Measurements from ENCODE around the gene UMAD1. TPM values are rescaled to one million over a fixed set of nuclear protein-coding genes. Genes with fewer than 3 reads are reported as not detected.
A peak's percentile ranks its signal among the peaks of the same experiment; 100 is the strongest.

The UMAD1 gene
- total and polyA plus RNA-seq, 2 experiments from 2014 or later: 8.4 to 12.4 TPM

DNA sequence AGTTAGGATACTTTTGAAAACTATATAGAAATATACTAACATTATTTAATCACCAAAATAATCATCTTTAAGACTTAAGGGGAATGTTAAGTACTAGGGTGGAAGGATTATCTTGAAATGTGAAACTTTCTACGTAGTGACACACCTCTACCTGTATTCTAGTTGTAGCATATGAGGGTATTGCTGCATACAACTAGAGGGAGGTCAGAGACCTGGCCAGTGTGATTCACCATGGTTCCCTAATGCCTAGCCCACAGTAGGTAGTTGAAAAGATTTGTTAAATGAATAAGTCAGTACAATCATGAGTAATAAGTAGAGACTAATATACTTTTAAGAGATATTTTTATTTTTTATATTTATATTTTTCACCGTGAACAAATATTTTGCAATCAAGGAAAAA is 162.0 kb downstream of the UMAD1 start:
- Histone ChIP-seq H3K9me2 (ENCODE audit: insufficient read depth) (peaks cover 3% of the 10 kb centered on the region; the same call in 1 of the 2 replicates), H3K4me1 (ENCODE audit: insufficient read depth) (0 out of 2 replicates have a peak, but pooled peaks cover 3% of the 10 kb centered on the region), H3K27me3 (ENCODE audit: insufficient read depth) (no peaks in the 10 kb centered on the region), H3F3A (replicated peaks; ENCODE audit: low read depth) (no peaks in the 10 kb centered on the region), H3K4me3 (no peak overlapping the region), H3K4me2 (no peak overlapping the region), H4K20me1 (replicated peaks; ENCODE audit: insufficient read depth) (no peaks in the 10 kb centered on the region), H2AFZ (no peak overlapping the region), H3K27ac (ENCODE audit: low read depth) (no peak overlapping the region), H3K36me3 (ENCODE audit: insufficient read depth) (no peaks in the 10 kb centered on the region), H3K79me2 (replicated peaks; ENCODE audit: insufficient read depth) (no peaks in the 10 kb centered on the region)
- Mint-ChIP-seq H3K9me3 (no peaks in the 10 kb centered on the region), H3K4me1 (peaks cover 13% of the 10 kb centered on the region; the same call in 2 of the 3 replicates), H3K27me3 (ENCODE audit: insufficient read depth, low read depth, poor library complexity) (no peaks in the 10 kb centered on the region), H3K4me3 (no peak overlapping the region), H3K36me3 (ENCODE audit: low read depth) (peaks cover under 1% of the 10 kb centered on the region; the same call in 1 of the 3 replicates), H3K27ac (no peak overlapping the region)
- ATAC-seq (peak; percentile 40; the same call in 1 of the 3 replicates), DNase-seq (ENCODE audit: low spot score) (no peak)
- no peak for TF ChIP-seq NANOG (IDR thresholded peaks at IDR 0.05; ENCODE audit: borderline replicate concordance)
- TF ChIP-seq, protein P1, sequence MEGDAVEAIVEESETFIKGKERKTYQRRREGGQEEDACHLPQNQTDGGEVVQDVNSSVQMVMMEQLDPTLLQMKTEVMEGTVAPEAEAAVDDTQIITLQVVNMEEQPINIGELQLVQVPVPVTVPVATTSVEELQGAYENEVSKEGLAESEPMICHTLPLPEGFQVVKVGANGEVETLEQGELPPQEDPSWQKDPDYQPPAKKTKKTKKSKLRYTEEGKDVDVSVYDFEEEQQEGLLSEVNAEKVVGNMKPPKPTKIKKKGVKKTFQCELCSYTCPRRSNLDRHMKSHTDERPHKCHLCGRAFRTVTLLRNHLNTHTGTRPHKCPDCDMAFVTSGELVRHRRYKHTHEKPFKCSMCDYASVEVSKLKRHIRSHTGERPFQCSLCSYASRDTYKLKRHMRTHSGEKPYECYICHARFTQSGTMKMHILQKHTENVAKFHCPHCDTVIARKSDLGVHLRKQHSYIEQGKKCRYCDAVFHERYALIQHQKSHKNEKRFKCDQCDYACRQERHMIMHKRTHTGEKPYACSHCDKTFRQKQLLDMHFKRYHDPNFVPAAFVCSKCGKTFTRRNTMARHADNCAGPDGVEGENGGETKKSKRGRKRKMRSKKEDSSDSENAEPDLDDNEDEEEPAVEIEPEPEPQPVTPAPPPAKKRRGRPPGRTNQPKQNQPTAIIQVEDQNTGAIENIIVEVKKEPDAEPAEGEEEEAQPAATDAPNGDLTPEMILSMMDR (conservative IDR thresholded peaks at IDR 0.05; ENCODE audit: low read depth in 2 of 2): no peak
- no peak for TF ChIP-seq ZNF114 (CRISPR knock-in tag; IDR thresholded peaks at IDR 0.05)
- TF ChIP-seq EZH2 (IDR thresholded peaks at IDR 0.05; ENCODE audit: low read depth, unreplicated experiment): no peak
- TF ChIP-seq, protein P2, sequence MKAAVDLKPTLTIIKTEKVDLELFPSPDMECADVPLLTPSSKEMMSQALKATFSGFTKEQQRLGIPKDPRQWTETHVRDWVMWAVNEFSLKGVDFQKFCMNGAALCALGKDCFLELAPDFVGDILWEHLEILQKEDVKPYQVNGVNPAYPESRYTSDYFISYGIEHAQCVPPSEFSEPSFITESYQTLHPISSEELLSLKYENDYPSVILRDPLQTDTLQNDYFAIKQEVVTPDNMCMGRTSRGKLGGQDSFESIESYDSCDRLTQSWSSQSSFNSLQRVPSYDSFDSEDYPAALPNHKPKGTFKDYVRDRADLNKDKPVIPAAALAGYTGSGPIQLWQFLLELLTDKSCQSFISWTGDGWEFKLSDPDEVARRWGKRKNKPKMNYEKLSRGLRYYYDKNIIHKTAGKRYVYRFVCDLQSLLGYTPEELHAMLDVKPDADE (IDR thresholded peaks at IDR 0.05): no peak
- TF ChIP-seq POLR2AphosphoS5 (IDR thresholded peaks at IDR 0.05; ENCODE audit: low read depth): no peak
- no peak for TF ChIP-seq ZNF331 (CRISPR knock-in tag; IDR thresholded peaks at IDR 0.05; ENCODE audit: low read depth)
- TF ChIP-seq EZH2phosphoT487 (IDR thresholded peaks at IDR 0.05; ENCODE audit: unreplicated experiment): no peak
- no peak for TF ChIP-seq STAT1 (IDR thresholded peaks at IDR 0.05; ENCODE audit: unreplicated experiment)
- TF ChIP-seq, protein P3, sequence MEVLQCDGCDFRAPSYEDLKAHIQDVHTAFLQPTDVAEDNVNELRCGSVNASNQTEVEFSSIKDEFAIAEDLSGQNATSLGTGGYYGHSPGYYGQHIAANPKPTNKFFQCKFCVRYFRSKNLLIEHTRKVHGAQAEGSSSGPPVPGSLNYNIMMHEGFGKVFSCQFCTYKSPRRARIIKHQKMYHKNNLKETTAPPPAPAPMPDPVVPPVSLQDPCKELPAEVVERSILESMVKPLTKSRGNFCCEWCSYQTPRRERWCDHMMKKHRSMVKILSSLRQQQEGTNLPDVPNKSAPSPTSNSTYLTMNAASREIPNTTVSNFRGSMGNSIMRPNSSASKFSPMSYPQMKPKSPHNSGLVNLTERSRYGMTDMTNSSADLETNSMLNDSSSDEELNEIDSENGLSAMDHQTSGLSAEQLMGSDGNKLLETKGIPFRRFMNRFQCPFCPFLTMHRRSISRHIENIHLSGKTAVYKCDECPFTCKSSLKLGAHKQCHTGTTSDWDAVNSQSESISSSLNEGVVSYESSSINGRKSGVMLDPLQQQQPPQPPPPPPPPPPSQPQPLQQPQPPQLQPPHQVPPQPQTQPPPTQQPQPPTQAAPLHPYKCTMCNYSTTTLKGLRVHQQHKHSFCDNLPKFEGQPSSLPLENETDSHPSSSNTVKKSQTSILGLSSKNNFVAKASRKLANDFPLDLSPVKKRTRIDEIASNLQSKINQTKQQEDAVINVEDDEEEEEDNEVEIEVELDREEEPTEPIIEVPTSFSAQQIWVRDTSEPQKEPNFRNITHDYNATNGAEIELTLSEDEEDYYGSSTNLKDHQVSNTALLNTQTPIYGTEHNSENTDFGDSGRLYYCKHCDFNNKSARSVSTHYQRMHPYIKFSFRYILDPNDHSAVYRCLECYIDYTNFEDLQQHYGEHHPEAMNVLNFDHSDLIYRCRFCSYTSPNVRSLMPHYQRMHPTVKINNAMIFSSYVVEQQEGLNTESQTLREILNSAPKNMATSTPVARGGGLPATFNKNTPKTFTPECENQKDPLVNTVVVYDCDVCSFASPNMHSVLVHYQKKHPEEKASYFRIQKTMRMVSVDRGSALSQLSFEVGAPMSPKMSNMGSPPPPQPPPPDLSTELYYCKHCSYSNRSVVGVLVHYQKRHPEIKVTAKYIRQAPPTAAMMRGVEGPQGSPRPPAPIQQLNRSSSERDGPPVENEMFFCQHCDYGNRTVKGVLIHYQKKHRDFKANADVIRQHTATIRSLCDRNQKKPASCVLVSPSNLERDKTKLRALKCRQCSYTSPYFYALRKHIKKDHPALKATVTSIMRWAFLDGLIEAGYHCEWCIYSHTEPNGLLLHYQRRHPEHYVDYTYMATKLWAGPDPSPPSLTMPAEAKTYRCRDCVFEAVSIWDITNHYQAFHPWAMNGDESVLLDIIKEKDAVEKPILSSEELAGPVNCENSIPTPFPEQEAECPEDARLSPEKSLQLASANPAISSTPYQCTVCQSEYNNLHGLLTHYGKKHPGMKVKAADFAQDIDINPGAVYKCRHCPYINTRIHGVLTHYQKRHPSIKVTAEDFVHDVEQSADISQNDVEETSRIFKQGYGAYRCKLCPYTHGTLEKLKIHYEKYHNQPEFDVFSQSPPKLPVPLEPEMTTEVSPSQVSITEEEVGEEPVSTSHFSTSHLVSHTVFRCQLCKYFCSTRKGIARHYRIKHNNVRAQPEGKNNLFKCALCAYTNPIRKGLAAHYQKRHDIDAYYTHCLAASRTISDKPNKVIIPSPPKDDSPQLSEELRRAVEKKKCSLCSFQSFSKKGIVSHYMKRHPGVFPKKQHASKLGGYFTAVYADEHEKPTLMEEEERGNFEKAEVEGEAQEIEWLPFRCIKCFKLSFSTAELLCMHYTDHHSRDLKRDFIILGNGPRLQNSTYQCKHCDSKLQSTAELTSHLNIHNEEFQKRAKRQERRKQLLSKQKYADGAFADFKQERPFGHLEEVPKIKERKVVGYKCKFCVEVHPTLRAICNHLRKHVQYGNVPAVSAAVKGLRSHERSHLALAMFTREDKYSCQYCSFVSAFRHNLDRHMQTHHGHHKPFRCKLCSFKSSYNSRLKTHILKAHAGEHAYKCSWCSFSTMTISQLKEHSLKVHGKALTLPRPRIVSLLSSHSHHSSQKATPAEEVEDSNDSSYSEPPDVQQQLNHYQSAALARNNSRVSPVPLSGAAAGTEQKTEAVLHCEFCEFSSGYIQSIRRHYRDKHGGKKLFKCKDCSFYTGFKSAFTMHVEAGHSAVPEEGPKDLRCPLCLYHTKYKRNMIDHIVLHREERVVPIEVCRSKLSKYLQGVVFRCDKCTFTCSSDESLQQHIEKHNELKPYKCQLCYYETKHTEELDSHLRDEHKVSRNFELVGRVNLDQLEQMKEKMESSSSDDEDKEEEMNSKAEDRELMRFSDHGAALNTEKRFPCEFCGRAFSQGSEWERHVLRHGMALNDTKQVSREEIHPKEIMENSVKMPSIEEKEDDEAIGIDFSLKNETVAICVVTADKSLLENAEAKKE (CRISPR knock-in tag; IDR thresholded peaks at IDR 0.05): no peak
- TF ChIP-seq JUNB (IDR thresholded peaks at IDR 0.05; ENCODE audit: unreplicated experiment): no peak
- TF ChIP-seq CREB1 (CRISPR knock-in tag; IDR thresholded peaks at IDR 0.05; ENCODE audit: low read depth): no peak
